ENCODE data around the gene LLGL2. TPM values are rescaled to one million over a fixed set of nuclear protein-coding genes. Genes with fewer than 3 reads are reported as not detected.

The LLGL2 gene
- polyA plus RNA-seq, 2 donors: 71.6 to 139 TPM

GRCh38 chr17:75512926-75513640 lies 12.4 kb upstream of the LLGL2 start:
- 51 to 69% methylated on average over 10 of the region's 10 CpGs for WGBS, 2 donors
- Histone ChIP-seq H3K9me3 (ENCODE audit: control insufficient read depth in 2 of 2, insufficient read depth in 1 of 2, low read depth in 1 of 2, low read length in 1 of 2) (no peaks in the 10 kb centered on the region), H3K27ac (ENCODE audit: low read depth in 2 of 2, low read length in 1 of 2) (peak overlapping the region; percentile 27 to 82), H3K36me3 (ENCODE audit: control insufficient read depth in 2 of 2, insufficient read depth in 2 of 2, low read length in 1 of 2) (no peaks in the 10 kb centered on the region), H3K4me1 (ENCODE audit: control insufficient read depth in 2 of 2, insufficient read depth in 2 of 2, low read length in 1 of 2) (peaks cover 11 to 21% of the 10 kb centered on the region in 2 donors), H3K27me3 (ENCODE audit: control insufficient read depth in 1 of 2, insufficient read depth in 2 of 2, low read length in 2 of 2) (no peaks in the 10 kb centered on the region), H3K4me3 (ENCODE audit: low read depth in 1 of 2, low read length in 2 of 2) (peak overlapping the region; percentile 75 to 82)

GRCh38 chr17:75513641-75514000 lies 11.9 kb upstream of the LLGL2 start:
- 72 to 80% methylated on average over 17 of the region's 17 CpGs for WGBS, 2 donors
- Histone ChIP-seq H3K36me3 (ENCODE audit: control insufficient read depth in 2 of 2, insufficient read depth in 2 of 2, low read length in 1 of 2) (no peaks in the 10 kb centered on the region), H3K27me3 (ENCODE audit: control insufficient read depth in 1 of 2, insufficient read depth in 2 of 2, low read length in 2 of 2) (no peaks in the 10 kb centered on the region), H3K9me3 (ENCODE audit: control insufficient read depth in 2 of 2, insufficient read depth in 1 of 2, low read depth in 1 of 2, low read length in 1 of 2) (no peaks in the 10 kb centered on the region), H3K4me1 (ENCODE audit: control insufficient read depth in 2 of 2, insufficient read depth in 2 of 2, low read length in 1 of 2) (peaks cover 11 to 19% of the 10 kb centered on the region in 2 donors), H3K27ac (ENCODE audit: low read depth in 2 of 2, low read length in 1 of 2) (peak overlapping the region; percentile 13 to 82), H3K4me3 (ENCODE audit: low read depth in 1 of 2, low read length in 2 of 2) (peak overlapping the region; percentile 75 to 82)

- Histone ChIP-seq H3K36me3 (ENCODE audit: control insufficient read depth in 2 of 2, insufficient read depth in 2 of 2, low read length in 1 of 2) (peaks cover 0 to 2% of the 10 kb centered on the region in 2 donors), H3K27me3 (ENCODE audit: control insufficient read depth in 1 of 2, insufficient read depth in 2 of 2, low read length in 2 of 2) (no peaks in the 10 kb centered on the region), H3K4me1 (ENCODE audit: control insufficient read depth in 2 of 2, insufficient read depth in 2 of 2, low read length in 1 of 2) (peaks cover 11 to 17% of the 10 kb centered on the region in 2 donors), H3K9me3 (ENCODE audit: control insufficient read depth in 2 of 2, insufficient read depth in 1 of 2, low read depth in 1 of 2, low read length in 1 of 2) (no peaks in the 10 kb centered on the region), H3K4me3 (ENCODE audit: low read depth in 1 of 2, low read length in 2 of 2) (peak overlapping the region; percentile 75 to 82), H3K27ac (ENCODE audit: low read depth in 2 of 2, low read length in 1 of 2) (peak overlapping the region; percentile 81 to 82)
- WGBS, 2 donors: 14 to 19% methylated on average over 15 of the region's 15 CpGs
Observed at GRCh38 chr17:75514299-75514918, 11.1 kb upstream of the LLGL2 start.

- peak overlapping the region; percentile 75 to 82 for H3K4me3 ChIP-seq (ENCODE audit: low read depth in 1 of 2, low read length in 2 of 2)
- H3K9me3 ChIP-seq (ENCODE audit: control insufficient read depth in 2 of 2, insufficient read depth in 1 of 2, low read depth in 1 of 2, low read length in 1 of 2): no peaks in the 10 kb centered on the region
- peaks cover 0 to 2% of the 10 kb centered on the region in 2 donors for H3K36me3 ChIP-seq (ENCODE audit: control insufficient read depth in 2 of 2, insufficient read depth in 2 of 2, low read length in 1 of 2)
- WGBS, 2 donors: 1 to 2% methylated on average over 25 to 50 of the region's 50 CpGs
- peak overlapping the region; percentile 81 to 82 for H3K27ac ChIP-seq (ENCODE audit: low read depth in 2 of 2, low read length in 1 of 2)
- no peaks in the 10 kb centered on the region for H3K27me3 ChIP-seq (ENCODE audit: control insufficient read depth in 1 of 2, insufficient read depth in 2 of 2, low read length in 2 of 2)
- H3K4me1 ChIP-seq (ENCODE audit: control insufficient read depth in 2 of 2, insufficient read depth in 2 of 2, low read length in 1 of 2): peaks cover 7 to 17% of the 10 kb centered on the region in 2 donors
Observed at GRCh38 chr17:75514919-75515495, 10.5 kb upstream of the LLGL2 start.

GRCh38 chr17:75515496-75516254 lies 9.8 kb upstream of the LLGL2 start, which contains the start of gene CASKIN2:
TSS of gene CASKIN2 (minus strand) at chr17:75515537. CDS start at chr17:75513804, 1,733 bp downstream.
- H3K9me3 ChIP-seq (ENCODE audit: control insufficient read depth in 2 of 2, insufficient read depth in 1 of 2, low read depth in 1 of 2, low read length in 1 of 2): no peaks in the 10 kb centered on the region
- peak within 1 kb of the TSS; percentile 75 to 82 for H3K4me3 ChIP-seq (ENCODE audit: low read depth in 1 of 2, low read length in 2 of 2)
- no peaks in the 10 kb centered on the region for H3K27me3 ChIP-seq (ENCODE audit: control insufficient read depth in 1 of 2, insufficient read depth in 2 of 2, low read length in 2 of 2)
- H3K36me3 ChIP-seq (ENCODE audit: control insufficient read depth in 2 of 2, insufficient read depth in 2 of 2, low read length in 1 of 2): peaks cover 0 to 2% of the 10 kb centered on the region in 2 donors
- peaks cover 7 to 17% of the 10 kb centered on the region in 2 donors for H3K4me1 ChIP-seq (ENCODE audit: control insufficient read depth in 2 of 2, insufficient read depth in 2 of 2, low read length in 1 of 2)
- H3K27ac ChIP-seq (ENCODE audit: low read depth in 2 of 2, low read length in 1 of 2): peak within 1 kb of the TSS; percentile 82 to 85
- WGBS, 2 donors: 0% methylated on average over 53 to 78 of the region's 78 CpGs

- H3K9me3 ChIP-seq (ENCODE audit: control insufficient read depth in 2 of 2, insufficient read depth in 1 of 2, low read depth in 1 of 2, low read length in 1 of 2): no peaks in the 10 kb centered on the region
- H3K36me3 ChIP-seq (ENCODE audit: control insufficient read depth in 2 of 2, insufficient read depth in 2 of 2, low read length in 1 of 2): peaks cover 0 to 2% of the 10 kb centered on the region in 2 donors
- 0 to 1% methylated on average over 25 to 45 of the region's 45 CpGs for WGBS, 2 donors
- H3K4me1 ChIP-seq (ENCODE audit: control insufficient read depth in 2 of 2, insufficient read depth in 2 of 2, low read length in 1 of 2): peaks cover 7 to 17% of the 10 kb centered on the region in 2 donors
- H3K27ac ChIP-seq (ENCODE audit: low read depth in 2 of 2, low read length in 1 of 2): peak within 1 kb of the TSS; percentile 82 to 85
- peak within 1 kb of the TSS; percentile 75 to 82 for H3K4me3 ChIP-seq (ENCODE audit: low read depth in 1 of 2, low read length in 2 of 2)
- H3K27me3 ChIP-seq (ENCODE audit: control insufficient read depth in 1 of 2, insufficient read depth in 2 of 2, low read length in 2 of 2): no peaks in the 10 kb centered on the region
Observed at GRCh38 chr17:75516255-75516618, 9.3 kb upstream of the LLGL2 start, which contains the start of gene TSEN54. TSS of gene TSEN54 (plus strand) at chr17:75516528. CDS start at chr17:75516561, 33 bp downstream.

- Histone ChIP-seq H3K27me3 (ENCODE audit: control insufficient read depth in 1 of 2, insufficient read depth in 2 of 2, low read length in 2 of 2) (no peaks in the 10 kb centered on the region), H3K4me3 (ENCODE audit: low read depth in 1 of 2, low read length in 2 of 2) (peak overlapping the region; percentile 75 to 82), H3K4me1 (ENCODE audit: control insufficient read depth in 2 of 2, insufficient read depth in 2 of 2, low read length in 1 of 2) (peaks cover 7 to 16% of the 10 kb centered on the region in 2 donors), H3K27ac (ENCODE audit: low read depth in 2 of 2, low read length in 1 of 2) (peak overlapping the region in 1 of 2 donors; percentile 68), H3K36me3 (ENCODE audit: control insufficient read depth in 2 of 2, insufficient read depth in 2 of 2, low read length in 1 of 2) (peaks cover 0 to 2% of the 10 kb centered on the region in 2 donors), H3K9me3 (ENCODE audit: control insufficient read depth in 2 of 2, insufficient read depth in 1 of 2, low read depth in 1 of 2, low read length in 1 of 2) (no peaks in the 10 kb centered on the region)
- WGBS, 2 donors: 0 to 1% methylated on average over 55 to 65 of the region's 65 CpGs
Observed at GRCh38 chr17:75516619-75517296, 8.7 kb upstream of the LLGL2 start.

- Histone ChIP-seq H3K9me3 (ENCODE audit: control insufficient read depth in 2 of 2, insufficient read depth in 1 of 2, low read depth in 1 of 2, low read length in 1 of 2) (no peaks in the 10 kb centered on the region), H3K27me3 (ENCODE audit: control insufficient read depth in 1 of 2, insufficient read depth in 2 of 2, low read length in 2 of 2) (no peaks in the 10 kb centered on the region), H3K4me1 (ENCODE audit: control insufficient read depth in 2 of 2, insufficient read depth in 2 of 2, low read length in 1 of 2) (peaks cover 5 to 14% of the 10 kb centered on the region in 2 donors), H3K4me3 (ENCODE audit: low read depth in 1 of 2, low read length in 2 of 2) (peak overlapping the region; percentile 75 to 82), H3K27ac (ENCODE audit: low read depth in 2 of 2, low read length in 1 of 2) (peak overlapping the region in 1 of 2 donors; percentile 68), H3K36me3 (ENCODE audit: control insufficient read depth in 2 of 2, insufficient read depth in 2 of 2, low read length in 1 of 2) (peaks cover 0 to 6% of the 10 kb centered on the region in 2 donors)
- WGBS, 2 donors: 16 to 27% methylated on average over 10 of the region's 10 CpGs
Observed at GRCh38 chr17:75517297-75517865, 8.1 kb upstream of the LLGL2 start.
